ENCODE data around the gene WNK3. TPM values are rescaled to one million over a fixed set of nuclear protein-coding genes. Genes with fewer than 3 reads are reported as not detected.

WNK3 gene
- total and polyA plus RNA-seq, 2 of the 13 experiments (the other 11 are each of a cell fraction or from before 2014, with no cell fraction given) = 0.12 to 0.62 TPM

GRCh38 chrX:54173791-54174190, 184.1 kb downstream of the WNK3 start (continued):
- TF ChIP-seq ZNF646 (CRISPR knock-in tag; IDR thresholded peaks at IDR 0.05) = no peak
- TF ChIP-seq RFXAP (CRISPR knock-in tag; IDR thresholded peaks at IDR 0.05; ENCODE audit: borderline replicate concordance) = no peak
- TF ChIP-seq ZFP62 (CRISPR knock-in tag; IDR thresholded peaks at IDR 0.05) = no peak

- DNase-seq (ENCODE audit: low spot score) = no peak
- Histone ChIP-seq H3K9me3 (ENCODE audit: low read length) (no peaks in the 10 kb centered on the region), H3K4me2 (ENCODE audit: low read depth, low read length) (no peak overlapping the region), H3K27me3 (ENCODE audit: control insufficient read depth in 1 of 2, insufficient read depth in 2 of 2, low read length in 2 of 2) (no peaks in the 10 kb centered on the region), H2AFZ (ENCODE audit: low read length) (no peak overlapping the region), H3K36me3 (replicated peaks in 1 of 2; ENCODE audit: control insufficient read depth in 1 of 2, insufficient read depth in 2 of 2, low read length in 2 of 2) (no peaks in the 10 kb centered on the region), H3K79me2 (ENCODE audit: insufficient read depth, low read length) (peaks cover 11% of the 10 kb centered on the region), H3K9ac (ENCODE audit: insufficient read depth, low read depth, low read length) (no peak overlapping the region), H3K4me1 (ENCODE audit: insufficient read depth, low read length) (0 out of 2 replicates have a peak, but pooled peaks cover under 1% of the 10 kb centered on the region), H3K27ac (ENCODE audit: extremely low read length, insufficient read depth, low read length) (no peak overlapping the region), H4K20me1 (ENCODE audit: insufficient read depth, low read length) (no peaks in the 10 kb centered on the region), H3K4me3 (replicated peaks in 1 of 3; ENCODE audit: insufficient read depth in 1 of 3, low read depth in 2 of 3, low read length in 3 of 3) (no peak overlapping the region)
- intact Hi-C loops (cut with micrococcal nuclease; ENCODE audit: unreplicated experiment) (no loop called here), in situ Hi-C loops (cut with HindIII; ENCODE audit: extremely low pct_ligation_motif_present, low pct_unique_long_range_greater_than_20kb) (no loop called here)
- no peak for ATAC-seq
- POLR2A ChIA-PET = no interaction called here
- WGBS (ENCODE audit: low lambda C conversion rate) = 95% methylated on average over 3 of the region's 3 CpGs
- BruUV-seq (replicated peaks) = TSS peak; percentile 2
- no peak for FAIRE-seq
- CTCF ChIA-PET (ENCODE audit: low intra/inter-chr PET ratio, low total read pairs) = no interaction called here
- TF ChIP-seq ZNF678 (CRISPR knock-in tag; IDR thresholded peaks at IDR 0.05) (no peak), ZNF841 (CRISPR knock-in tag; IDR thresholded peaks at IDR 0.05; ENCODE audit: borderline replicate concordance) (no peak), PHB2 (IDR thresholded peaks at IDR 0.05; ENCODE audit: partially characterized antibody) (no peak), TEAD3 (CRISPR knock-in tag; optimal IDR thresholded peaks at IDR 0.05; ENCODE audit: borderline replicate concordance) (no peak), ZNF235 (CRISPR knock-in tag; IDR thresholded peaks at IDR 0.05; ENCODE audit: borderline replicate concordance) (no peak), RARG (CRISPR knock-in tag; IDR thresholded peaks at IDR 0.05; ENCODE audit: low read depth) (no peak), RNF2 (conservative IDR thresholded peaks at IDR 0.05; ENCODE audit: low read depth) (no peak), MTA3 (CRISPR knock-in tag; IDR thresholded peaks at IDR 0.05) (no peak), RFX1 (IDR thresholded peaks at IDR 0.05) (no peak), ZNF510 (CRISPR knock-in tag; IDR thresholded peaks at IDR 0.05; ENCODE audit: low read depth) (no peak), PLSCR1 (CRISPR knock-in tag; IDR thresholded peaks at IDR 0.05; ENCODE audit: borderline replicate concordance) (no peak), NKX3-1 (CRISPR knock-in tag; IDR thresholded peaks at IDR 0.05) (no peak), ZBTB39 (CRISPR knock-in tag; IDR thresholded peaks at IDR 0.05) (no peak), ZNF709 (CRISPR knock-in tag; IDR thresholded peaks at IDR 0.05) (no peak)
Observed at GRCh38 chrX:54172455-54172854, 185.4 kb downstream of the WNK3 start.
